IMR-90 (cell line): ENCODE measurements around the gene ARMC5. TPM values are rescaled to one million over a fixed set of nuclear protein-coding genes. Genes with fewer than 3 reads are reported as not detected.

ENCODE experiments used
- ATAC-seq: fragments of 200-7000 bp; cut with Tn5 transposase; 2 replicates; pipeline ENCODE4 v1.9.1; 2020; ENCODE audit warnings: low read depth, mild to moderate bottlenecking, moderate library complexity
- BruUV-seq: library from RNA; stranded (reverse); fragments of 400-500 nt; replicated peaks from 2 replicates; lab custom pipeline; 2021; lab: Mats Ljungman, UMichigan
- CTCF ChIA-PET: fragments of 300-600 bp; formaldehyde crosslinking; extraction: SDS; loops from one replicate; lab custom pipeline; 2021; ENCODE audit warnings: antibody characterized with exemption; lab: Yijun Ruan, JAX
- POLR2A ChIA-PET: fragments of 300-600 bp; sonication (Branson Sonifier 250); formaldehyde crosslinking; loops from one replicate; lab custom pipeline; 2022; ENCODE audit warnings: antibody characterized with exemption; ENCODE audit not compliant: unreplicated experiment; lab: Charles Lee
- DNase-seq: peaks from one replicate; pipeline ENCODE4 v3.0.0; 2013
- H2AFZ ChIP-seq: replicated peaks from 2 replicates; pipeline ENCODE3; 2013; ENCODE audit warnings: low read length, mild to moderate bottlenecking; ENCODE audit not compliant: poor library complexity
- H2AK5ac ChIP-seq: 2 replicates; pipeline ENCODE4 v1.6.1; 2013; ENCODE audit warnings: low read depth, low read length, inconsistent platforms
- H2AK9ac ChIP-seq: replicated peaks from 2 replicates; pipeline ENCODE3; 2013; ENCODE audit warnings: mild to moderate bottlenecking, low read depth, low read length, moderate library complexity; ENCODE audit not compliant: poor library complexity
- H2BK120ac ChIP-seq: 2 replicates; pipeline ENCODE4 v1.6.1; 2013; ENCODE audit warnings: low read depth, low read length, inconsistent platforms
- H2BK15ac ChIP-seq: 3 replicates; pipeline ENCODE4 v1.6.1; 2013; ENCODE audit warnings: low read depth, low read length, inconsistent platforms
- H2BK20ac ChIP-seq: 2 replicates; pipeline ENCODE4 v1.6.1; 2013; ENCODE audit warnings: low read depth, mild to moderate bottlenecking, inconsistent platforms, low read length, moderate library complexity
- H2BK5ac ChIP-seq: 2 replicates; pipeline ENCODE4 v1.6.1; 2013; ENCODE audit warnings: mild to moderate bottlenecking, low read depth, low read length, inconsistent platforms; ENCODE audit not compliant: poor library complexity, severe bottlenecking
- H3K14ac ChIP-seq: replicated peaks from 2 replicates; pipeline ENCODE4 v1.6.1; 2013; ENCODE audit warnings: low read depth, low read length, inconsistent platforms
- H3K18ac ChIP-seq: 2 replicates; pipeline ENCODE4 v1.6.1; 2013; ENCODE audit warnings: low read depth, low read length, control low read depth
- H3K23ac ChIP-seq: 2 replicates; pipeline ENCODE4 v1.6.1; 2013; ENCODE audit warnings: low read depth, low read length, inconsistent platforms
- H3K27ac ChIP-seq: 2 replicates; pipeline ENCODE4 v1.5.1; 2013; ENCODE audit warnings: mild to moderate bottlenecking, control low read depth, low read length; ENCODE audit not compliant: insufficient read depth
- H3K27me3 ChIP-seq: 2 replicates; pipeline ENCODE4 v1.6.1; 2013; ENCODE audit warnings: low read length; ENCODE audit not compliant: control insufficient read depth, insufficient read depth
- H3K36me3 ChIP-seq: 2 replicates; pipeline ENCODE4 v1.6.1; 2013; ENCODE audit warnings: low read length, mixed read lengths; ENCODE audit not compliant: control insufficient read depth, insufficient read depth
- H3K4ac ChIP-seq: 2 replicates; pipeline ENCODE4 v1.6.1; 2013; ENCODE audit warnings: low read depth, low read length, inconsistent platforms
- H3K4me1 ChIP-seq: 2 replicates; pipeline ENCODE4 v1.6.1; 2013; ENCODE audit warnings: low read length, mixed read lengths; ENCODE audit not compliant: control insufficient read depth, insufficient read depth
- H3K4me2 ChIP-seq: 2 replicates; pipeline ENCODE4 v1.6.1; 2013; ENCODE audit warnings: low read depth, mild to moderate bottlenecking, control low read depth, low read length, moderate library complexity
- H3K4me3 ChIP-seq: 2 replicates; pipeline ENCODE4 v1.5.1; 2013; ENCODE audit warnings: low read depth, mild to moderate bottlenecking, control low read depth, low read length, moderate library complexity; ENCODE audit not compliant: insufficient read depth
- H3K56ac ChIP-seq: 2 replicates; pipeline ENCODE4 v1.6.1; 2013; ENCODE audit warnings: low read length, inconsistent platforms; ENCODE audit not compliant: insufficient read depth; ENCODE audit errors: extremely low read depth
- H3K79me1 ChIP-seq, 2 experiments: 2 replicates each; pipeline ENCODE4 v1.6.1; 2013; ENCODE audit warnings: low read length in 2 of 2, inconsistent platforms in 1 of 2, low read depth in 1 of 2
- H3K9ac ChIP-seq: 2 replicates; pipeline ENCODE4 v1.6.1; 2013; ENCODE audit warnings: low read depth, low read length, control low read depth
- H3K9me1 ChIP-seq: 2 replicates; pipeline ENCODE4 v1.6.1; 2013; ENCODE audit warnings: low read length, inconsistent platforms; ENCODE audit not compliant: insufficient read depth
- H3K9me3 ChIP-seq: 2 replicates; pipeline ENCODE4 v1.6.1; 2013; ENCODE audit warnings: low read length; ENCODE audit not compliant: control insufficient read depth, insufficient read depth
- H4K20me1 ChIP-seq: 2 replicates; pipeline ENCODE4 v1.6.1; 2013; ENCODE audit warnings: low read length, inconsistent platforms; ENCODE audit not compliant: insufficient read depth
- H4K5ac ChIP-seq: 2 replicates; pipeline ENCODE4 v1.6.1; 2013; ENCODE audit warnings: mild to moderate bottlenecking, low read depth, low read length, control low read depth
- H4K8ac ChIP-seq, 2 experiments: 2 replicates each; pipeline ENCODE4 v1.6.1; 2013; ENCODE audit warnings: low read depth in 2 of 2, low read length in 2 of 2, control low read depth in 1 of 2, inconsistent platforms in 1 of 2
- H4K91ac ChIP-seq: 2 replicates; pipeline ENCODE4 v1.6.1; 2013; ENCODE audit warnings: low read depth, low read length, inconsistent platforms; ENCODE audit not compliant: insufficient read depth
- BHLHE40 ChIP-seq: fragments of 150-350 bp; IDR thresholded peaks from 2 replicates; pipeline ENCODE4 v1.6.1; 2016; ENCODE audit warnings: mild to moderate bottlenecking, low read depth, low read length
- CEBPB ChIP-seq: IDR thresholded peaks from 2 replicates; pipeline ENCODE4 v1.6.1; 2012; ENCODE audit warnings: low read depth, low read length, improper control_type of control experiment
- MXI1 ChIP-seq: IDR thresholded peaks from 2 replicates; pipeline ENCODE4 v1.6.1; 2012; ENCODE audit warnings: low read depth, mild to moderate bottlenecking, low read length, moderate library complexity, borderline replicate concordance
- RAD21 ChIP-seq: IDR thresholded peaks from 2 replicates; pipeline ENCODE4 v1.6.1; 2012; ENCODE audit warnings: low read length, improper control_type of control experiment
- RCOR1 ChIP-seq: IDR thresholded peaks from 2 replicates; pipeline ENCODE4 v1.6.1; 2012; ENCODE audit warnings: mild to moderate bottlenecking, low read length, improper control_type of control experiment; ENCODE audit not compliant: insufficient replicate concordance
- RFX5 ChIP-seq: IDR thresholded peaks from 2 replicates; pipeline ENCODE4 v1.8.0; 2012; ENCODE audit warnings: low read depth, mild to moderate bottlenecking, low read length, moderate library complexity
- WGBS, 2 experiments: methylation state at CpG; one replicate each; pipeline versions ENCODE4 v1.1.5 to v1.1.7; 2013; ENCODE audit warnings: missing lambda C conversion rate in 2 of 2; ENCODE audit not compliant: insufficient read length in 1 of 2; ENCODE audit errors: extremely low coverage in 2 of 2; 5-methylcytosine and 5-hydroxymethylcytosine counted together
- dilution Hi-C: fragments of 300-500 bp; cut with HindIII; formaldehyde crosslinking; loops from one replicate; pipeline ENCODE4 v1.14.3; 2018; ENCODE audit warnings: low sequenced_read_pairs; ENCODE audit not compliant: unreplicated experiment
- in situ Hi-C: fragments of 300-500 bp; cut with MboI; formaldehyde crosslinking; loops from 3 replicates; pipeline ENCODE4 v1.14.3; 2019; ENCODE audit warnings: low sequenced_read_pairs, inconsistent platforms, mixed read lengths
- intact Hi-C: fragments of 100-400 bp; cut with micrococcal nuclease; formaldehyde crosslinking; loops from 2 replicates; pipeline ENCODE4 v1.10.0; 2022
- polyA plus RNA-seq, 3 experiments: library from polyadenylated mRNA; depleted of rRNA; stranded (reverse); fragments of >200 nt; gene quantifications; 2 replicates each; pipeline ENCODE4 v1.2.3, GENCODE V29; 2012; ENCODE audit warnings: low replicate concordance in 1 of 3
- total RNA-seq: library from RNA; depleted of rRNA; stranded (reverse); fragments of >200 nt; gene quantifications from 2 replicates; pipeline ENCODE4 v1.2.3, GENCODE V29; 2012

Gene ARMC5
- total and polyA plus RNA-seq, 2 of the 4 experiments (the other 2 are of a cell fraction), result 2.3 to 7.5 TPM

GRCh38 chr16:31440516-31441184 lies 18.7 kb upstream of the ARMC5 start:
- in situ Hi-C loops (loop anchor here (5.0 to 10.0 kb wide), 3 partner anchors 64 to 446 kb away; partner anchors contain the start of gene RUSF1), dilution Hi-C loops (no loop called here), intact Hi-C loops (loop anchor here (10.0 kb wide), 2 partner anchors 56 to 64 kb away; partner anchors contain the start of gene RUSF1)
- Histone ChIP-seq H3K4me1 (no peaks in the 10 kb centered on the region), H4K8ac (no peak overlapping the region), H2AK5ac (no peak overlapping the region), H2AFZ (no peak overlapping the region), H3K36me3 (no peaks in the 10 kb centered on the region), H3K14ac (no peak overlapping the region), H3K4ac (no peak overlapping the region), H4K5ac (no peak overlapping the region), H3K9me3 (no peaks in the 10 kb centered on the region), H3K4me3 (no peak overlapping the region), H3K9ac (no peak overlapping the region), H3K79me1 (no peaks in the 10 kb centered on the region), H3K18ac (no peak overlapping the region), H2AK9ac (no peak overlapping the region), H2BK20ac (no peak overlapping the region), H2BK120ac (no peak overlapping the region), H4K20me1 (no peaks in the 10 kb centered on the region), H3K23ac (no peak overlapping the region), H3K27me3 (no peaks in the 10 kb centered on the region), H4K91ac (no peak overlapping the region), H2BK5ac (no peak overlapping the region), H3K56ac (no peak overlapping the region), H3K4me2 (no peak overlapping the region), H2BK15ac (no peak overlapping the region), H3K27ac (no peak overlapping the region), H3K9me1 (no peaks in the 10 kb centered on the region)
- no peak for DNase-seq
- POLR2A ChIA-PET, result no interaction called here
- TF ChIP-seq RFX5 (no peak), MXI1 (no peak), BHLHE40 (no peak), CEBPB (no peak), RCOR1 (no peak), RAD21 (no peak)
- ATAC-seq, result no peak
- WGBS, 2 experiments, result 72% methylated on average over 2 of the region's 4 CpGs; no CpG with 5 or more reads in 1 of the 2 experiments
- CTCF ChIA-PET, result no interaction called here
- no TSS peak for BruUV-seq
